ENCODE results near the gene SYNPO.

DNA sequence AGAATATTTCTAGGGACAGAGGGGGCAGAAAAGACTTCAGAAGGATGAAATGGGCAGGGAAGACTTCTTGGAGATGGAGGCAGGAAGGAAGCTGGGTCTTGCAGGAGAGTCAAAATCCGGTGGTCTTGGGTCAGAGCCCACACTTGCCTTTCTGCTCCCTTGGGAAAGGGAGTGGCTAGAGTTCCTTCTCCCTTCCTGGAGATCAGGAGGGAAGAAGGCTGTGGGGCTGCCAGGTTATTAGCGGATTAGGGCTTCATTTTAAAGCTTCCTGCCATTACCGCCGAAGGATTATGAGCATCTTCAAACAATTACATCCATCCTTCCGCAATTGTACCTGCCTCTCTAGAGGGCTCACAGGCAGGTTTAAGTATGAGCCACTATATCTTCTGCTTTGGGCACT, 19.2 kb upstream of the SYNPO start:
- TF ChIP-seq, protein P1, sequence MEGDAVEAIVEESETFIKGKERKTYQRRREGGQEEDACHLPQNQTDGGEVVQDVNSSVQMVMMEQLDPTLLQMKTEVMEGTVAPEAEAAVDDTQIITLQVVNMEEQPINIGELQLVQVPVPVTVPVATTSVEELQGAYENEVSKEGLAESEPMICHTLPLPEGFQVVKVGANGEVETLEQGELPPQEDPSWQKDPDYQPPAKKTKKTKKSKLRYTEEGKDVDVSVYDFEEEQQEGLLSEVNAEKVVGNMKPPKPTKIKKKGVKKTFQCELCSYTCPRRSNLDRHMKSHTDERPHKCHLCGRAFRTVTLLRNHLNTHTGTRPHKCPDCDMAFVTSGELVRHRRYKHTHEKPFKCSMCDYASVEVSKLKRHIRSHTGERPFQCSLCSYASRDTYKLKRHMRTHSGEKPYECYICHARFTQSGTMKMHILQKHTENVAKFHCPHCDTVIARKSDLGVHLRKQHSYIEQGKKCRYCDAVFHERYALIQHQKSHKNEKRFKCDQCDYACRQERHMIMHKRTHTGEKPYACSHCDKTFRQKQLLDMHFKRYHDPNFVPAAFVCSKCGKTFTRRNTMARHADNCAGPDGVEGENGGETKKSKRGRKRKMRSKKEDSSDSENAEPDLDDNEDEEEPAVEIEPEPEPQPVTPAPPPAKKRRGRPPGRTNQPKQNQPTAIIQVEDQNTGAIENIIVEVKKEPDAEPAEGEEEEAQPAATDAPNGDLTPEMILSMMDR (IDR thresholded peaks at IDR 0.05): no peak
- TF ChIP-seq EZH2phosphoT487 (IDR thresholded peaks at IDR 0.05): no peak
- TF ChIP-seq EZH2 (IDR thresholded peaks at IDR 0.05): no peak

Measured in neural progenitor cell (in vitro differentiated cells).